ENCODE data around the gene HSCB.

The HSCB gene

GRCh38 chr22:28766628-28767027 is 24.8 kb downstream of the HSCB start:
- H3K79me2 ChIP-seq, result no peaks in the 10 kb centered on the region
- H3K4me1 ChIP-seq, result no peaks in the 10 kb centered on the region
- H3K27me3 ChIP-seq (ENCODE audit: control insufficient read depth, insufficient read depth, low read length), result no peaks in the 10 kb centered on the region
- no peak overlapping the region for H2AFZ ChIP-seq
- H3K4me3 ChIP-seq (ENCODE audit: low read depth, low read length), result no peak overlapping the region
- no peak overlapping the region for H3K27ac ChIP-seq
- H3K36me3 ChIP-seq (ENCODE audit: control insufficient read depth, insufficient read depth, low read length), result no peaks in the 10 kb centered on the region
- H3K9me3 ChIP-seq (ENCODE audit: control insufficient read depth, low read length), result no peaks in the 10 kb centered on the region
- no peak overlapping the region for H3K9ac ChIP-seq
- H3K4me2 ChIP-seq (ENCODE audit: low read length), result no peak overlapping the region
- no peak for TF ChIP-seq CTCF (IDR thresholded peaks at IDR 0.05)

DNA sequence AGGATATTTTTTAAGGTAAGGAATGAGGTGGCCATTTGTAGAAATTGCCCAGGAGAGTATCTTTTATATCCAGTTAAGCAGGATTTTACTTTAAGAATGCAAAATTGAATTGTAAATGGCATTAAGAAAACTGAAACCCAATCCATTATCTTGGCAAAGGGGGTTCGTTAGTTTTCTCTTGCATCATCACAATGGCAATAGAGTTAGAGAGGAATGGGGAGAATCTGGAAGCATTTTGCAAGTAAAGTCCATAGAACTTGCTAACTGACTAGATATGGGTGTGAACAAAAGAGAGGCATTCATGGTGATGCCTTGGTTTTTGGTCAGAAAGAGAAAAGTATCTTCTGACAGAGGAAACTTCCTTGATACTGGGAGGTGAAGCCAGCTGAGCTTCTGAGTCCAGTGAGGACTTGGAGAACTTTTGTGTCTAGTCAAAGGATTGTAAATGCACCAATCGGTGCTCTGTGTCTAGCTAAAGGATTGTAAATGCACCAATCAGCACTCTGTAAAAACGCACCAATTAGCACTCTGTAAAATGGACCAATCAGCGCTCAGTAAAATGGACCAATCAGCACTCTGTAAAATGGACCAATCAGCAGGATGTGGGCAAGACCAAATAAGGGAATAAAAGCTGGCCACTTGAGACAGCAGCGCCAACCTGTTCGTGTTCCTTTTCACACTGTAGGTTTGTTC is 27.0 kb downstream of the HSCB start:
- Histone ChIP-seq H3K9ac (no peak overlapping the region), H3K4me3 (ENCODE audit: low read depth, low read length) (no peak overlapping the region), H3K27me3 (ENCODE audit: control insufficient read depth, insufficient read depth, low read length) (no peaks in the 10 kb centered on the region), H3K4me1 (no peaks in the 10 kb centered on the region), H3K36me3 (ENCODE audit: control insufficient read depth, insufficient read depth, low read length) (no peaks in the 10 kb centered on the region), H3K4me2 (ENCODE audit: low read length) (no peak overlapping the region), H3K27ac (no peak overlapping the region), H2AFZ (no peak overlapping the region), H3K79me2 (peaks cover 5% of the 10 kb centered on the region), H3K9me3 (ENCODE audit: control insufficient read depth, low read length) (no peaks in the 10 kb centered on the region)
- no peak for TF ChIP-seq CTCF (IDR thresholded peaks at IDR 0.05)

DNA sequence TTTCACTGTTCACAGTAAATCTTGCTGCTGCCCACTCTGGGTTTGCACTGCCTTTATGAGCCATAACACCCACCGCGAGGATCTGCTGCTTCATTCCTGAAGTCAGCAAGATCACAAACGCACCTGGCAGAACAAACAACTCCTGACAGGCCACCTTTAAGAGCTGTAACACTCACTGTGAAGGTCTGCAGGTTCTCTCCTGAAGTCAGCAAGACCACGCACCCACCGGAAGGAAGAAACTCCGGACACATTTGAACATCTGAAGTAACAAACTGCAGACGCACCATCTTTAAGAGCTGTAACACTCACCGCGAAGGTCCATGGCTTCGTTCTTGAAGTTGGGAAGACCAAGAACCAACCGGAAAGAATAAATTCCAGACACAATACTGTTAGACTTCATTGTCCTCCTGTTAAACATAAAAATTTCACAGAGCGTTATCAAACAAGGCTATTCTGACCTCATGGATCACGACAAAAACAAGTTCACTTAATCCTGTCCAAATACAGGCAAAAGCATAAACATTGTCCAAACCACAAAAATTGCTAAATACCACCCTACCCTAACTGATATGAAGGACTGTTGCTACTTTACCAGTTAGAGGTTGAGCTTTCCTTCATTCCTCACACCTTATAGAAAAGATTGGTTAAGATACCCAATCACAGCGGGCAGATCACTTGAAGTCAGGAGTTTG is 27.7 kb downstream of the HSCB start:
- Histone ChIP-seq H3K4me3 (ENCODE audit: low read depth, low read length) (no peak overlapping the region), H3K9me3 (ENCODE audit: control insufficient read depth, low read length) (no peaks in the 10 kb centered on the region)

DNA sequence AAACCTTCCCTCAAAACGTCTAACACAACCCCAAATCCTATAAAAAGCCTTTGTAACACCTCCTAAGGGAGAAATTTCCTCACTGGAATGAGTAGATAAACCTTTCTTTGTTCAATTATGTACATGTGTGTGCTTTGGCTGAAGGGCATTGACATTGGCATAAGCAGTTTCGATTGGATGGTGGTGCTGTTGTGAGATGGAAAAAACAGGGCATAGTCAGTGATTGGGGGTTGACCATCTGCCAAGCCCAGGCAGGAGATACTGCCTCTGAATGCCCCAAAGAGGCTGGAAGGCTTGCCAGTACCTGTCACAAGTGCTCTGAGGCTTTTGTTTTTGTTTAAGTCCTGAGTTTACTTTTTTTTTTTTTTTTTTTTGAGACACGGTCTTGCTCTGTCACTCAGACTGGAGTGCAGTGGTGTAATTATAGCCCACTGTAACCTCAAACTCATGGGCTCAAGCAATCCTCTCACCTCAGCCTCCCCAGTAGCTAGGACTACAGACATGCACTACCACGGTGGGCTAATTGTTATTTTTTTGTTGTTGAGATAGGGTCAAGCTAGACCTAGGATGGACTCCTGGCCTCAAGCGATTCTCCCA is 29.5 kb downstream of the HSCB start:
- Histone ChIP-seq H3K4me1 (no peaks in the 10 kb centered on the region), H3K79me2 (peaks cover 19% of the 10 kb centered on the region), H3K9ac (no peak overlapping the region), H3K36me3 (ENCODE audit: control insufficient read depth, insufficient read depth, low read length) (no peaks in the 10 kb centered on the region), H2AFZ (no peak overlapping the region), H3K27ac (no peak overlapping the region), H3K27me3 (ENCODE audit: control insufficient read depth, insufficient read depth, low read length) (no peaks in the 10 kb centered on the region), H3K9me3 (ENCODE audit: control insufficient read depth, low read length) (no peaks in the 10 kb centered on the region), H3K4me3 (ENCODE audit: low read depth, low read length) (no peak overlapping the region), H3K4me2 (ENCODE audit: low read length) (no peak overlapping the region)
- no peak for TF ChIP-seq CTCF (IDR thresholded peaks at IDR 0.05)

More for the DNA sequence above, 27.7 kb downstream of the HSCB start:
- no peak overlapping the region for H3K9ac ChIP-seq
- H3K27ac ChIP-seq, result no peak overlapping the region
- H3K36me3 ChIP-seq (ENCODE audit: control insufficient read depth, insufficient read depth, low read length), result no peaks in the 10 kb centered on the region
- peaks cover 5% of the 10 kb centered on the region for H3K79me2 ChIP-seq
- H3K4me2 ChIP-seq (ENCODE audit: low read length), result no peak overlapping the region
- no peak overlapping the region for H2AFZ ChIP-seq
- H3K4me1 ChIP-seq, result no peaks in the 10 kb centered on the region
- TF ChIP-seq CTCF (IDR thresholded peaks at IDR 0.05), result no peak
- no peaks in the 10 kb centered on the region for H3K27me3 ChIP-seq (ENCODE audit: control insufficient read depth, insufficient read depth, low read length)

All from parathyroid adenoma (tissue), 2 donors.